ENCODE results near the gene GALK2.

- TF ChIP-seq POLR2A (IDR thresholded peaks at IDR 0.05; ENCODE audit: low read depth, low read length), result no peak
- no peak for TF ChIP-seq CTCF (conservative IDR thresholded peaks at IDR 0.05; ENCODE audit: low read depth, low read length)
These were observed 150.3 kb downstream of the GALK2 start for GRCh38 chr15:49320351-49320750.
